Gastroesophageal sphincter (tissue), 4 donors: Measurements from ENCODE around the gene CCR7. TPM values are rescaled to one million over a fixed set of nuclear protein-coding genes. Genes with fewer than 3 reads are reported as not detected.

Experiments
- ATAC-seq: fragments of 150-250 bp; one replicate; pipeline ENCODE4 v1.9.1; 2016; ENCODE audit warnings: mild to moderate bottlenecking, moderate library complexity
- H3K27ac ChIP-seq, 4 donors: fragments of 200-600 bp; sonication (generic) in 3 of 4; 1 replicate in 3 of 4; 2 replicates in 1 of 4; pipeline ENCODE4 v1.5.1; 2016 to 2019
- H3K27me3 ChIP-seq: fragments of 200-600 bp; sonication (generic); one replicate; pipeline ENCODE4 v1.5.1; 2019
- H3K36me3 ChIP-seq, 2 donors: fragments of 200-600 bp; sonication (generic); one replicate each; pipeline ENCODE4 v1.5.1; 2019; ENCODE audit warnings: control low read depth in 1 of 2
- H3K4me1 ChIP-seq, 3 donors: fragments of 200-600 bp; sonication (generic); 1 replicate in 2 of 3; 2 replicates in 1 of 3; pipeline ENCODE4 v1.5.1; 2016 to 2019; ENCODE audit warnings: control low read depth in 2 of 3
- H3K4me3 ChIP-seq, 2 donors: fragments of 200-600 bp; sonication (generic); one replicate each; pipeline ENCODE4 v1.5.1; 2019; ENCODE audit warnings: mild to moderate bottlenecking in 1 of 2, moderate library complexity in 1 of 2
- H3K9me3 ChIP-seq, 3 donors: fragments of 200-600 bp; sonication (generic); one replicate each; pipeline ENCODE4 v1.5.1; 2017 to 2019; ENCODE audit warnings: control low read depth in 2 of 3
- EP300 ChIP-seq: sonication (generic); formaldehyde crosslinking; IDR thresholded peaks from one replicate; pipeline ENCODE4 v1.6.1; 2017; ENCODE audit warnings: antibody characterized with exemption, mild to moderate bottlenecking
- POLR2A ChIP-seq, 2 donors: fragments of 450-650 bp; IDR thresholded peaks; one replicate each; pipeline ENCODE4 v1.6.1; 2017; ENCODE audit warnings: antibody characterized with exemption in 2 of 2, mild to moderate bottlenecking in 2 of 2, moderate library complexity in 1 of 2
- POLR2AphosphoS5 ChIP-seq: sonication (generic); formaldehyde crosslinking; IDR thresholded peaks from one replicate; pipeline ENCODE4 v1.6.1; 2017; ENCODE audit warnings: antibody characterized with exemption
- WGBS, 2 donors: methylation state at CpG; one replicate each; pipeline ENCODE4 v1.1.5; 2018; ENCODE audit warnings: low coverage in 1 of 2; 5-methylcytosine and 5-hydroxymethylcytosine counted together
- total RNA-seq, 4 donors: library from RNA; depleted of rRNA; stranded (reverse); fragments of >200 nt; gene quantifications; one replicate each; pipeline ENCODE4 v1.1.0, GENCODE V29; 2016
- TF ChIP-seq, protein P1 (sequence below), 4 experiments: fragments of 200-600 bp in 2 of 4; fragments of 450-650 bp in 2 of 4; sonication (generic) in 1 of 4; IDR thresholded peaks; one replicate each; pipeline ENCODE4 v1.5.1; 2017 to 2019; ENCODE audit warnings: antibody characterized with exemption in 4 of 4, mild to moderate bottlenecking in 2 of 4, moderate library complexity in 2 of 4

The CCR7 gene
- total RNA-seq, 4 donors from 2014 or later = 0.15 to 2.2 (median 0.35) TPM; not detected in 1

DNA sequence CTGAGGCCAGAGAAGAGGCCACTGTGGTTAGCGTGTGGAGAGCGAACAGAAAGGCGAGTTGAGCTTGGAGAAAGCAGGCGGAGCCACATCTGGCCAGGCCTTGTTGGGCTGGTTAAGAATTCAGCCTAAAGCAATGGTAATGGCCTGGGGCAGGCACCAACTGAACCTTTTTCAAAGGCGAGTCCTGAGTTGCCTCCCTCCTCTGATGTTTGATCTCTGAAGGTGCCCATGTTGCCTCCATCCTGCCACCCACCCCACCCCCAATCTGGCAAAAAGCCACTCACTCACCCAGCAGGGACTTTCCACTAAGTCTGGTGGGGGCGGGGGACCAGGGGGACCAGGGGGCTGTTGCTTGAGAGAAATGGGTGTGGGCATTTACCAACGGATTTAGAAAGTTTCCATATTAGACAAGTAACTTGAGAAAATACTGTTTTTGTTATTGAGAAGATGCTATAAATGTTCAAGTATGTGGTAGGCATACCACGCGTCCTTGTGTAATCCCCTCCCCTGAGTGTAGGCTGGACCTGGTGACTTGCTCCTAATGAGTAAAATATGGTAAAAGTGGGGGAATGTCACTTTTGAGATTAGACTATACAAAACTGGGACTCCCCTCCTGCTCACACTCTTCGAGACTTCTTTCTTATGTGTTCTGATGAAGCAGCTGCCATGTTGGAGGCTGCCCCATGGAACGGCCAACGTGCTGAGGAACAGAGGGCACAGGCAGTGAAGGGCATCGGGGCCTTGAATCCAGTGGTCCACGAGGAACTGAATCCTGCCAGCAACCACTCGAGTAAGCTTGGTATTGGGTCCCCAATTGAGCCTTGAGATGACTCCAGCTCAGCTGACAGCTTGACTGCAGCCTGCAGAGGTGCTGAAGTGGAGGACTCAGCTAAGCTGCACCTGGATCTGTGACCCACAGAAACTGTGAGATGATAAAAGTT, 34.0 kb downstream of the CCR7 start:
- Histone ChIP-seq H3K4me3 (no peak overlapping the region), H3K4me1 (peaks cover 0 to 39% (median 16%) of the 10 kb centered on the region in 3 donors), H3K36me3 (no peaks in the 10 kb centered on the region), H3K9me3 (no peaks in the 10 kb centered on the region), H3K27ac (no peak overlapping the region), H3K27me3 (no peaks in the 10 kb centered on the region)
- WGBS, 2 donors = 85 to 93% methylated on average over 12 to 15 of the region's 15 CpGs
- no peak for ATAC-seq
- no peak for TF ChIP-seq POLR2AphosphoS5
- TF ChIP-seq, protein P1, sequence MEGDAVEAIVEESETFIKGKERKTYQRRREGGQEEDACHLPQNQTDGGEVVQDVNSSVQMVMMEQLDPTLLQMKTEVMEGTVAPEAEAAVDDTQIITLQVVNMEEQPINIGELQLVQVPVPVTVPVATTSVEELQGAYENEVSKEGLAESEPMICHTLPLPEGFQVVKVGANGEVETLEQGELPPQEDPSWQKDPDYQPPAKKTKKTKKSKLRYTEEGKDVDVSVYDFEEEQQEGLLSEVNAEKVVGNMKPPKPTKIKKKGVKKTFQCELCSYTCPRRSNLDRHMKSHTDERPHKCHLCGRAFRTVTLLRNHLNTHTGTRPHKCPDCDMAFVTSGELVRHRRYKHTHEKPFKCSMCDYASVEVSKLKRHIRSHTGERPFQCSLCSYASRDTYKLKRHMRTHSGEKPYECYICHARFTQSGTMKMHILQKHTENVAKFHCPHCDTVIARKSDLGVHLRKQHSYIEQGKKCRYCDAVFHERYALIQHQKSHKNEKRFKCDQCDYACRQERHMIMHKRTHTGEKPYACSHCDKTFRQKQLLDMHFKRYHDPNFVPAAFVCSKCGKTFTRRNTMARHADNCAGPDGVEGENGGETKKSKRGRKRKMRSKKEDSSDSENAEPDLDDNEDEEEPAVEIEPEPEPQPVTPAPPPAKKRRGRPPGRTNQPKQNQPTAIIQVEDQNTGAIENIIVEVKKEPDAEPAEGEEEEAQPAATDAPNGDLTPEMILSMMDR (IDR thresholded peaks at IDR 0.05) = no peak
- TF ChIP-seq POLR2A (IDR thresholded peaks at IDR 0.05) = no peak
- no peak for TF ChIP-seq EP300

DNA sequence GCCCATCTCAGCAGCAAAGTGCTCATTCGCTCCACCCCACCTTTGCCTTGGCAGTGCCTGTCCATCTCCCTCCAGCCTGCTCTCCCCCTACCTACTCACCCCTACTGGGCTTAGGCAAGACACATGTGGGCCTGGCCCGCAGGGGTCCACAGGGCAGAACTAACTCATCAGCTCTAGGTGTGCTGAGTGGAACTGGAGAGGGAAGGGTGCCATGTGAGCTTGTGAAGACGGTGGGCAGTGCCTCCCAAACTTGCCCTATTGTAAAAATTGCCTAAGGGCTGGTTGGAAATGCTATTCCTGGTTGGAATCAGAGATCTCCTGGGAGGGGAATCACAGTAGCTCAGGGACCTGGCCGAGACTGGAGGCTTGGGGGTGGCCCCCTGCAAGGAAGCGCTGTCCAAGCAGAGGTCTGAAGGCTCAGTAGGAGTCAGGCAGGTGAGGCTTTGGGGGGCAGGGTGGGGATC, 34.7 kb downstream of the CCR7 start:
- Histone ChIP-seq H3K4me1 (peaks cover 0 to 31% (median 14%) of the 10 kb centered on the region in 3 donors), H3K9me3 (peaks cover 0 to 6% (median 0%) of the 10 kb centered on the region in 3 donors), H3K27ac (no peak overlapping the region), H3K27me3 (no peaks in the 10 kb centered on the region), H3K4me3 (no peak overlapping the region), H3K36me3 (no peaks in the 10 kb centered on the region)
- 89 to 90% methylated on average over 2 to 3 of the region's 5 CpGs for WGBS, 2 donors
- no peak for ATAC-seq
- TF ChIP-seq, protein P1 (IDR thresholded peaks at IDR 0.05) = no peak

DNA sequence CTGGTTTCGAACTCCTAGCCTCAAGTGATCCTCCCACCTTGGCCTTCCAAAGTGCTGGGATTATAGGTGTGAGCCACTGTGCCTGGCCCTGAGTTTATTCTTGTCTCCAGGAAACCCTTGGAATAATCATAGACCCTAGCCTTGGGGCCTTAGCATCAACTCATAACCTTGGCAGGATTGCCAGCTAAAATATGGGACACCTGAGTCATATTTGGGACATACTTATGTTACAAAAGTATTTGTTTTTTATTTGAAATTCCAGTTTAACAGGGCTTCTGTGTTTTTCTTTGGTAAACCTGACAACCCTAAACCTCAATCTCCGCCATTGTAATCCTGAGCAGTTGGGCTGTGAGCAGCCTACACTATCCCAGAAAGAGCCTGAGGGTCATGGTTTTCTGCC, 35.3 kb downstream of the CCR7 start:
- Histone ChIP-seq H3K27ac (no peak overlapping the region), H3K4me1 (peaks cover 0 to 30% (median 14%) of the 10 kb centered on the region in 3 donors), H3K36me3 (no peaks in the 10 kb centered on the region), H3K9me3 (peaks cover 0 to 12% (median 0%) of the 10 kb centered on the region in 3 donors), H3K27me3 (no peaks in the 10 kb centered on the region), H3K4me3 (no peak overlapping the region)
- TF ChIP-seq EP300 (no peak), POLR2AphosphoS5 (no peak), POLR2A (IDR thresholded peaks at IDR 0.05) (no peak)
- TF ChIP-seq, protein P1 (IDR thresholded peaks at IDR 0.05) = no peak
- WGBS, 2 donors = 97% methylated on average over 2 of the region's 2 CpGs; no CpG with 5 or more reads in 1 of the 2 donors
- no peak for ATAC-seq

DNA sequence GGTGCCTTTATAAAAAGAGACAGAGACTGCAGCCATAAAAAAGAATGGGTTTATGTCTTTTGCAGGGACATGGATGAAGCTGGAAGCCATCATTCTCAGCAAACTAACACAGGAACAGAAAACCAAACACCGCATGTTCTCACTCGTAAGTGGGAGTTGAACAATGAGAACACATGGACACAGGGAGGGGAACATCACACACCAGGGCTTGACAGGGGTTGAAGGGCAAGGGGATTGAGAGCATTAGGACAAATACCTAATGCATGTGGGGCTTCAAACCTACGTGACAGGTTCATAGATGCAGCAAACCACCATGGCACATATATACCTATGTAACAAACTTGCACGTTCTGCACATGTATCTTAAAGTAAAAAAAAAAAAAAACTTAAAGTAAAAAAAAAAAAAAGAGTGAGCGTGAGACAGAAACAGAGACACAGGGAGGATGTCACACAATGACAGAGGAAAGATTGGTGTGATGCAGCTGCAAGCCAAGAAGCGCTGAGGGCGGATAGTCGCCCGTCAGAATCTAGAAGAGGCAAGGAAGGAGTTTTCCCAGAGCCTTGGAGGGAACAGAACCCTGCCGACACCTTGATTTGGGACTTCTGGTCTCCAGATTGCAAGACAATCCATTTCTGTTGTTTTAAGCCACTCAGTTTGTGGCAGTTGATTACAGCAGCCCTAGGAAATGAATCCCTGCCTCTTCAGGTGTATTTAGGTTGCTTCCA, 36.4 kb downstream of the CCR7 start:
- no peak overlapping the region for H3K27ac ChIP-seq
- WGBS, 2 donors = 87 to 92% methylated on average over 8 to 10 of the region's 10 CpGs
- ATAC-seq = no peak
- no peaks in the 10 kb centered on the region for H3K36me3 ChIP-seq
- H3K4me1 ChIP-seq = peaks cover 0 to 18% (median 13%) of the 10 kb centered on the region in 3 donors
- H3K4me3 ChIP-seq = no peak overlapping the region
- H3K9me3 ChIP-seq = peaks cover 0 to 12% (median 0%) of the 10 kb centered on the region in 3 donors
- H3K27me3 ChIP-seq = no peaks in the 10 kb centered on the region
- TF ChIP-seq EP300 (no peak), POLR2AphosphoS5 (no peak), POLR2A (IDR thresholded peaks at IDR 0.05) (no peak)
- TF ChIP-seq, protein P1 (IDR thresholded peaks at IDR 0.05) = no peak
